GM19193 (cell line): ENCODE data around the gene MOCOS.
A peak's percentile ranks its signal among the peaks of the same experiment; 100 is the strongest.

Experiments
- POLR2A ChIP-seq: IDR thresholded peaks from 4 replicates; pipeline ENCODE4 v1.6.1; 2011; ENCODE audit not compliant: insufficient read depth, insufficient read length; ENCODE audit errors: extremely low read depth

Gene MOCOS, protein sequence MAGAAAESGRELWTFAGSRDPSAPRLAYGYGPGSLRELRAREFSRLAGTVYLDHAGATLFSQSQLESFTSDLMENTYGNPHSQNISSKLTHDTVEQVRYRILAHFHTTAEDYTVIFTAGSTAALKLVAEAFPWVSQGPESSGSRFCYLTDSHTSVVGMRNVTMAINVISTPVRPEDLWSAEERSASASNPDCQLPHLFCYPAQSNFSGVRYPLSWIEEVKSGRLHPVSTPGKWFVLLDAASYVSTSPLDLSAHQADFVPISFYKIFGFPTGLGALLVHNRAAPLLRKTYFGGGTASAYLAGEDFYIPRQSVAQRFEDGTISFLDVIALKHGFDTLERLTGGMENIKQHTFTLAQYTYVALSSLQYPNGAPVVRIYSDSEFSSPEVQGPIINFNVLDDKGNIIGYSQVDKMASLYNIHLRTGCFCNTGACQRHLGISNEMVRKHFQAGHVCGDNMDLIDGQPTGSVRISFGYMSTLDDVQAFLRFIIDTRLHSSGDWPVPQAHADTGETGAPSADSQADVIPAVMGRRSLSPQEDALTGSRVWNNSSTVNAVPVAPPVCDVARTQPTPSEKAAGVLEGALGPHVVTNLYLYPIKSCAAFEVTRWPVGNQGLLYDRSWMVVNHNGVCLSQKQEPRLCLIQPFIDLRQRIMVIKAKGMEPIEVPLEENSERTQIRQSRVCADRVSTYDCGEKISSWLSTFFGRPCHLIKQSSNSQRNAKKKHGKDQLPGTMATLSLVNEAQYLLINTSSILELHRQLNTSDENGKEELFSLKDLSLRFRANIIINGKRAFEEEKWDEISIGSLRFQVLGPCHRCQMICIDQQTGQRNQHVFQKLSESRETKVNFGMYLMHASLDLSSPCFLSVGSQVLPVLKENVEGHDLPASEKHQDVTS

DNA sequence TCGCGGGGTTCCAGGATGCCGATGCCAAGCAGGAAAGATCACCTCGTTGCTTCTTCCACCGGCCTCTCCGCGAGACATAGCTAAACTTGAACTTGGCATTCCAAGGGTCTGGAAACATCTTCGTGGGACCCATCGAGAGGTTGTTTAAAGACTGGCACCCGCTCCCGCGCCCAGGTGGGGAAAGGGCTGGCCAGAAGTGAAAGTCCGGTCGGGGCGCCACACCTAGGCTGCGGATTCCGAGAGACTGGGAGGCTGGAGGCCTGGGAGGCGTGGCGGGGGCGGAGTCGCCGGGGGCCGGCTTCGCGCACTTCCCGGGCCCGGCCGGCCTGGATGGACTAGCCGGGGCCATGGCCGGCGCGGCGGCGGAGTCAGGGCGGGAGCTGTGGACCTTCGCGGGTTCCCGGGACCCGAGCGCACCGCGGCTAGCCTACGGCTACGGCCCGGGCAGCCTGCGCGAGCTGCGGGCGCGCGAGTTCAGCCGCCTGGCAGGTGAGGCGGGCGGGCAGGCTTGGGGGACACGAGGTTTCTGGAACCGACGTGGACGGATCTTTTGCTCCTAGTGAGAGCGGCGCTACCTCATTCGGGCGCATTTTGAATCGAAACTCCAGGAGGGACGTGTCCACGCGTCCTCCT is at the start of gene MOCOS:
TSS of gene MOCOS (plus strand) at position 305 of the 633 bp plus-strand sequence. CDS start at position 348, 43 bp downstream.
- TF ChIP-seq POLR2A: peak; percentile 73

DNA sequence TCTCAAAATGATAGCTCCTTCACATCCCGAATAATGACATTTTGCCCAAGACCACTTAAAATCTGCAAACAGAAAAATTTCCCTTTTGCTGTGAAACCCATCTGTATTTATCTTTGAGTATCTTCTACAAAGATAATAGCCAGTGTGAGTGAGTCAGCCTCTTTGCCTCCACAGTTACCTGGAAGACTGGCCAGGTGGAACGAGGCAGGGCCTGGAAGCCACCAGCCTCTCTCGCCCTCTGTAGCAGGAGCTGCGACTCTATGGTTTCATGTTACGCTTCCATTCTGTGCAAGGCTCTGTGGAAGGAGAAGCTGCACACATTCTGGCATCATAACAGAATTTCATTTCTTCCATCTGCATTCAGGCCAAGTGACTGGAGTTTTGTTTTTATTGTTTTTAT is 48.1 kb upstream of the MOCOS start:
- TF ChIP-seq POLR2A: no peak

DNA sequence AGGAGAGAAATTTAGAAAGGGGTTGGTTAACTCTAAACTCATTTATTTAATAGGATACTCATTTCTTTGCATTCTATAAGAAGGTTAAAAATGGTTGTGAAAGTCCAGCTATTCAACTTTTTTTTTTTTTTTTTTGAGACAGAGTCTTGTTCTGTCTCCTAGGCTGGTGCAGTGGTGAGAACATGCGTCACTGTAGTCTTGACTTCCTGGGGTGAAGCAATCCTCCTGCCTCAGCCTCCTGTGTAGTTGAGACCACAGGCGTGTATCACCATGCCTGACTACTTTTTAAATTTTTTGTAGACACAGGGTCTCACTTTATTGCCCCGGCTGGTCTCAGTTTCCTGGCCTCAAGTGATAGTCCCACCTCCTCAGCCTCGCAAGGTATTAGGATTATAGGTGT is 45.7 kb upstream of the MOCOS start:
- no peak for TF ChIP-seq POLR2A

GRCh38 chr18:36142751-36143150 is 44.5 kb upstream of the MOCOS start:
- no peak for TF ChIP-seq POLR2A

DNA sequence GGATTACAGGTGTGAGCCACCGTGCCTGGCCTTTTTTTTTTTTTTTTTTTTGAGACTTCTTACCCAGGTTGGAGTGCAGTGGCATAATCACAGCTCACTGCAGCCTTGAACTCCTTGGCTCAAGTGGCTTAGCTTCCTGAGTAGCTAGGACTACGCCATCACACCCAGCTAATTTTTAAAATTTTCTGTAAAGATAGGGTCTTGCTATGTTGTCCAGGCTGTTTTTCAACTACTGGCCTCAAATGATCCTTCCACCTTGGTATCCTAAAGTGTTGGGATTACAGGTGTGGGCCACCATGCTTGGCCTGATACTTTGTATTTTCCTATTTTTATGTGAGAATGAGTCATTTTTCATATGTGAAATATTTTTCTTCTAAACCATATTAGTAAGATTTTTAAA is 43.9 kb upstream of the MOCOS start:
- no peak for TF ChIP-seq POLR2A

- TF ChIP-seq POLR2A: peak; percentile 27
Measured at GRCh38 chr18:36149514-36150289, 37.6 kb upstream of the MOCOS start.

DNA sequence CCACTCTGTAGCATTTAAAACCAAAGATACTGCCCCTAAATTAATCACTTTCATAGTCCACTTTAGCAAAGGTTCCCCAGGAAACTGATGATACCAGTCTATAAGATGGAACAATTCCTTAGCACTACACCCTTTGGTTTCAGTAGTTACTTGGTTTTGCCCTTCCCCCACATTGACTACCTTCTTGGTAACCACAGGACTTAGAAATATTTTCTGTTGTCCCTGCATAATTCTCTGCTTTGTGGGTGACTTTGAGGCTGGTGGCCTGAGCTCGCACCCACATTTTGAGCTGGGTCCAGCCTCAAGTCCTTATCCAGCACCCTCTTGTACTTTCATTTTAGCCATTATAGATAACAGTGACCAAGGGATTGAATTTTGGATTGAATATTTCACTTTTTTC is 34.5 kb upstream of the MOCOS start:
- TF ChIP-seq POLR2A: no peak

GRCh38 chr18:36153203-36153602 is 34.1 kb upstream of the MOCOS start:
- no peak for TF ChIP-seq POLR2A

DNA sequence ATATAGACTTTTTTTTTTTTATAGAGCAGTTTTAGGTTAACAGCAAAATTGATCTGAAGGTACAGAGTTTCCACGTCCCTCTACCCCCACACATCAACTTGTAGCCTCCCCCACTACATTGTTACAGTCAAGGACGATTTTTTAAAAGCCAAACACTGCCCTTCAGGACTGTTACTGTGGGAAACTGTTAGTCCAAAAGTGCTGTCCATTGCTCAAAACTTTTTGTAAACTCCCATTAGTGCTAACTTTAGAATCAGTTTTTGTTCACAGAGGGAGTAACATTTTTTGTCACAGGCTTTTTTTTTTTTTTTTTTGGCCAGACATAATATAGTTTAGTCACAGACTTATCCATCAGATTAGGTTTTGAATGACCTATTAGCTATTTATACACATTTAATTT is 33.5 kb upstream of the MOCOS start:
- TF ChIP-seq POLR2A: no peak

- TF ChIP-seq POLR2A: no peak
Measured at GRCh38 chr18:36155851-36156757, 31.2 kb upstream of the MOCOS start.

DNA sequence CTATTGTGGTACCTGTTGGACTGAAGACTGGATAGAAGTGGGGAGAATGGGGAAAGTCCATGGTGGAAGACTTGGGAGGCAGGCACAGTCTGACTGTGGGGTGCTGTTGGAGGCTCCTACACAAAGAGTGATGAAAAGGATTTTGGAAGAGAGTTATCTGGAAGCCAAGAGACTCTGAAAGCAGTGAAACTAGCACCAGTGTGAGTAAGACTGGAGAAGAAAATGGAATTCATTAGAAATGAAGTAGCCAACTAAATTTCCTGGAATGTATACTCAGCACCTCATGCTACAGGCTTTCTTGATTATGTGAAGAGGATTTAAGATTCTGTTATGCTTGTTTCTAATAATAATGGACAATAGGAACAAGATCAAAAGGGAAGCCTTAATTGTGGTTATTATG is 29.9 kb upstream of the MOCOS start:
- TF ChIP-seq POLR2A: no peak

DNA sequence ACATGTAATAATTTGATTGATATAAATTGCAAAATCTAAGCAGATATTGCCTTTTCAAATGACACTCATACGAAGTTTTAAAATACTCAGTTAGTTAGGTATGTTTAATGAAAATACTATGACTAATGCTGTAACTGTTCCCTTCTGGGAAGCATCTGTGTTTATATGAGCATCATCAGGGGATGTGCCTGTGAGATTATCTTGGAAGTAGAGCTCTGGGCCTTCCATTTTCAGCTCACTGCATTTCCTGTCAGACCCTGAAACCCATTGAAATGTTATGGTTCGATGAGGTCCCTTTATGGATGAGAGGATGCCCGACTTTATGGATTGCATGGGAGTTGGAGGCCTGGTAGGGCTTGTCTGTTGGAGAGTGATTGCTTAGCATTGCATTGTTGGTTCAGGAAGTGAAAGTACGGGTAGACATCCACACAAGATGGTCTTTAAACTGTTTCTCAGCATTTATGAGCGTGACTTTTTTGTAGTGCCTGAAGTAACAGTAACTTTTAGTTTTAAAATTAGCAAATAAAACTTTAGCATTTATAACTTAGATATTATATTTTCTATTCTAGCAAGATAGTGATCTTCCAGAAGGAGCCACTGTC is 28.9 kb upstream of the MOCOS start:
- TF ChIP-seq POLR2A: no peak

DNA sequence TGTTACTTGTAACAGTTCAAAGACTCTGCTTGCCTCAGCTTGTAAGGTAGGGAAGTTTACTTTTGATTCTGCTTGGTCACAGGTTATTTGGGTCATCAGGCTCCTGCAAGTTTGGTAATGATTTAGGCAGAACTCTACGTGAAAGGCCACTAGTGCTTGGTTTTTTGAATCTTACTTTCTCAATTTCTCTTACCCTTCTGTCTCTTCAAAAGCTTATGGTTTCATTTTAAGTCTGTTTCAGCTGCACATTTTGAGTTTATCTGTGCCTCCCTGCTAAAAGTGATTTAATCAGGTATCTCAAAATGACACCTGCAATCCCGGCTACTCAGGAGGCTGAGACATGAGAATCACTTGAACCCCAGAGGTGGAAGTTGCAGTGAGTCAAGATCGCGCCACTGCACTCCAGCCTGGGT is 26.3 kb upstream of the MOCOS start:
- TF ChIP-seq POLR2A: no peak
